Lung (tissue), 12 donors: ENCODE results near the gene GABPB1. TPM values are rescaled to one million over a fixed set of nuclear protein-coding genes. Genes with fewer than 3 reads are reported as not detected.

Experiments used
- ATAC-seq: fragments of 200-7000 bp; cut with Tn5 transposase; one replicate; pipeline ENCODE4 v1.9.1; 2020; ENCODE audit warnings: moderate number of reproducible peaks; ENCODE audit not compliant: insufficient read depth, low FRiP score
- DNase-seq, 3 donors: peaks; one replicate each; pipeline ENCODE4 v3.0.0-alpha.2; 2013 to 2017
- H3K27ac ChIP-seq, 2 donors: one replicate each; pipeline ENCODE4 v1.5.1; 2013; ENCODE audit warnings: mild to moderate bottlenecking in 2 of 2, moderate library complexity in 2 of 2, control low read depth in 1 of 2, inconsistent platforms in 1 of 2, low read depth in 1 of 2, low read length in 1 of 2
- H3K27me3 ChIP-seq, 3 donors: one replicate each; pipeline ENCODE4 v1.5.1; 2013; ENCODE audit warnings: low read length in 2 of 3; ENCODE audit not compliant: control insufficient read depth in 3 of 3, insufficient read depth in 3 of 3
- H3K36me3 ChIP-seq, 4 donors: one replicate each; pipeline ENCODE4 v1.5.1; 2013; ENCODE audit warnings: low read length in 4 of 4, mild to moderate bottlenecking in 1 of 4, moderate library complexity in 1 of 4; ENCODE audit not compliant: control insufficient read depth in 4 of 4, insufficient read depth in 4 of 4
- H3K4me1 ChIP-seq, 5 donors: one replicate each; pipeline ENCODE4 v1.5.1; 2013; ENCODE audit warnings: low read length in 5 of 5, mild to moderate bottlenecking in 2 of 5, moderate library complexity in 1 of 5; ENCODE audit not compliant: control insufficient read depth in 5 of 5, insufficient read depth in 5 of 5
- H3K4me3 ChIP-seq: one replicate; pipeline ENCODE4 v1.5.1; 2013; ENCODE audit warnings: mild to moderate bottlenecking, control low read depth, moderate library complexity
- H3K9ac ChIP-seq, 2 donors: one replicate each; pipeline ENCODE4 v1.5.1; 2013; ENCODE audit warnings: low read length in 2 of 2, control low read depth in 1 of 2; ENCODE audit not compliant: insufficient read depth in 1 of 2
- H3K9me3 ChIP-seq, 4 donors: one replicate each; pipeline ENCODE4 v1.5.1; 2013; ENCODE audit warnings: low read length in 3 of 4, mild to moderate bottlenecking in 1 of 4, moderate library complexity in 1 of 4; ENCODE audit not compliant: control insufficient read depth in 4 of 4, insufficient read depth in 3 of 4
- CTCF ChIP-seq: IDR thresholded peaks from 2 replicates; pipeline ENCODE4 v1.5.1; 2012; ENCODE audit warnings: mild to moderate bottlenecking; ENCODE audit errors: control extremely low read depth, extremely low read depth
- WGBS, 2 donors: extraction: QIAGEN DNeasy Blood & Tissue Kit; methylation state at CpG; one replicate each; pipeline ENCODE4 v1.1.7; 2013; 5-methylcytosine and 5-hydroxymethylcytosine counted together
- polyA plus RNA-seq, 2 donors: library from polyadenylated mRNA; stranded (reverse); fragments of 200-250 nt; gene quantifications; one replicate each; pipeline ENCODE4 v1.2.1, GENCODE V29; 2013
- total RNA-seq, 2 donors: library from RNA; depleted of rRNA in 1 of 2; stranded (reverse); fragments of >200 nt in 1 of 2; gene quantifications; one replicate each; pipeline ENCODE4 v1.2.1, GENCODE V29; 2014 to 2021
- donor health status: control.
- donor health status: control.
- donor health status: Bipolar disorder and iron deficiency.
- donor health status: healthy.
- donor health status: DM: yes; HTN: yes; CAD: no.

GABPB1 gene
- total and polyA plus RNA-seq, 4 donors, result 6.1 to 42.8 (median 13.6) TPM

GRCh38 chr15:50330921-50331320, 24.1 kb downstream of the GABPB1 start:
- WGBS, 2 donors, result 91 to 98% methylated on average over 1 of the region's 1 CpG
- Histone ChIP-seq H3K9ac (no peak overlapping the region), H3K27ac (no peak overlapping the region), H3K9me3 (no peaks in the 10 kb centered on the region), H3K36me3 (peaks cover 0 to 3% (median 0%) of the 10 kb centered on the region in 4 donors), H3K4me1 (no peaks in the 10 kb centered on the region), H3K27me3 (no peaks in the 10 kb centered on the region), H3K4me3 (no peak overlapping the region)
- DNase-seq (no peak), ATAC-seq (no peak)
- TF ChIP-seq CTCF, result no peak

GRCh38 chr15:50328116-50328515, 26.9 kb downstream of the GABPB1 start:
- H3K9me3 ChIP-seq, result no peaks in the 10 kb centered on the region
- TF ChIP-seq CTCF, result no peak
- H3K36me3 ChIP-seq, result peaks cover 0 to 3% (median 0%) of the 10 kb centered on the region in 4 donors
- no peaks in the 10 kb centered on the region for H3K27me3 ChIP-seq
- WGBS, 2 donors, result 91 to 95% methylated on average over 3 of the region's 3 CpGs
- no peak overlapping the region for H3K4me3 ChIP-seq
- H3K27ac ChIP-seq, result no peak overlapping the region
- H3K9ac ChIP-seq, result no peak overlapping the region
- no peaks in the 10 kb centered on the region for H3K4me1 ChIP-seq
- DNase-seq (no peak), ATAC-seq (no peak)

GRCh38 chr15:50321680-50322210, 33.3 kb downstream of the GABPB1 start:
- H3K9me3 ChIP-seq, result no peaks in the 10 kb centered on the region
- H3K27ac ChIP-seq, result no peak overlapping the region
- no peaks in the 10 kb centered on the region for H3K27me3 ChIP-seq
- no peak for TF ChIP-seq CTCF
- 64 to 73% methylated on average over 3 of the region's 3 CpGs for WGBS, 2 donors
- peaks cover 0 to 3% (median 0%) of the 10 kb centered on the region in 4 donors for H3K36me3 ChIP-seq
- no peak for ATAC-seq
- no peak overlapping the region for H3K9ac ChIP-seq
- H3K4me3 ChIP-seq, result no peak overlapping the region
- peaks cover 0 to 7% (median 2%) of the 10 kb centered on the region in 5 donors for H3K4me1 ChIP-seq
- peak in 2 of 3 donors; percentile 60 to 71 for DNase-seq

GRCh38 chr15:50320504-50320903, 34.5 kb downstream of the GABPB1 start:
- no peak for TF ChIP-seq CTCF
- peaks cover 0 to 7% (median 2%) of the 10 kb centered on the region in 5 donors for H3K4me1 ChIP-seq
- H3K27ac ChIP-seq, result no peak overlapping the region
- no peaks in the 10 kb centered on the region for H3K27me3 ChIP-seq
- H3K4me3 ChIP-seq, result no peak overlapping the region
- H3K9ac ChIP-seq, result peak overlapping the region in 1 of 2 donors; percentile 38
- DNase-seq (no peak), ATAC-seq (no peak)
- no peaks in the 10 kb centered on the region for H3K9me3 ChIP-seq
- peaks cover 0 to 3% (median 0%) of the 10 kb centered on the region in 4 donors for H3K36me3 ChIP-seq
